GM10248 (cell line): ENCODE results near the gene PRKAR1B.

Experiments used
- CTCF ChIA-PET: fragments of 300-600 bp; sonication (Branson Sonifier 250); formaldehyde crosslinking; extraction: SDS; loops from one replicate; lab custom pipeline; 2021; ENCODE audit warnings: antibody characterized with exemption; lab: Yijun Ruan, JAX
- POLR2A ChIA-PET: fragments of 350-650 bp; sonication (Branson Sonifier 250); formaldehyde crosslinking; extraction: SDS; loops from one replicate; lab custom pipeline; 2020; ENCODE audit warnings: antibody characterized with exemption; lab: Yijun Ruan, JAX
- DNase-seq: peaks from one replicate; pipeline ENCODE4 v3.0.0; 2012; ENCODE audit errors: extremely low spot score
- TF ChIP-seq, protein P1 (sequence below): IDR thresholded peaks from 2 replicates; pipeline ENCODE4 v1.5.1; 2012; ENCODE audit warnings: mild to moderate bottlenecking, low read depth; ENCODE audit errors: extremely low read depth, missing control alignments, control extremely low read depth

PRKAR1B gene

DNA sequence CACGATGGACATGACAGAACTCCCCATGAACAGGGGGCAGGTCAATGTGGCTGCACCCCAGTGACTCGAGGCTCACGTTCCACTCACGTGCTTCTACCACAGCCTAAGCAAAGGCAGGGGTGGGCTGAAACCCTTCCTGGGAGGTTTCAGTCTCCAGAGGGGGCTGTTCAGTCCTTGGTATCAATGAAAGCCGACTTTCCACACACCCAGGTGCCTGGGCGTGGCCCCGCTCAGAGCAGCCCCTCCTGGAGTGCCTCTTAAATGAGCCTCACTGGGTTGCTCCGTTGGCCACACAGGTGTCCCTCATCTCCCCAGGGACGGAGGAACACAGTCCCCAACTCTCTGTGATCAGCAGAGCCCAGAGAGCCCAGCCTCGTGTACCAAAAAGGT, 116.9 kb downstream of the PRKAR1B start:
- ChIA-PET POLR2A (no interaction called here), CTCF (no interaction called here)
- no peak for DNase-seq
- TF ChIP-seq, protein P1, sequence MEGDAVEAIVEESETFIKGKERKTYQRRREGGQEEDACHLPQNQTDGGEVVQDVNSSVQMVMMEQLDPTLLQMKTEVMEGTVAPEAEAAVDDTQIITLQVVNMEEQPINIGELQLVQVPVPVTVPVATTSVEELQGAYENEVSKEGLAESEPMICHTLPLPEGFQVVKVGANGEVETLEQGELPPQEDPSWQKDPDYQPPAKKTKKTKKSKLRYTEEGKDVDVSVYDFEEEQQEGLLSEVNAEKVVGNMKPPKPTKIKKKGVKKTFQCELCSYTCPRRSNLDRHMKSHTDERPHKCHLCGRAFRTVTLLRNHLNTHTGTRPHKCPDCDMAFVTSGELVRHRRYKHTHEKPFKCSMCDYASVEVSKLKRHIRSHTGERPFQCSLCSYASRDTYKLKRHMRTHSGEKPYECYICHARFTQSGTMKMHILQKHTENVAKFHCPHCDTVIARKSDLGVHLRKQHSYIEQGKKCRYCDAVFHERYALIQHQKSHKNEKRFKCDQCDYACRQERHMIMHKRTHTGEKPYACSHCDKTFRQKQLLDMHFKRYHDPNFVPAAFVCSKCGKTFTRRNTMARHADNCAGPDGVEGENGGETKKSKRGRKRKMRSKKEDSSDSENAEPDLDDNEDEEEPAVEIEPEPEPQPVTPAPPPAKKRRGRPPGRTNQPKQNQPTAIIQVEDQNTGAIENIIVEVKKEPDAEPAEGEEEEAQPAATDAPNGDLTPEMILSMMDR: no peak

DNA sequence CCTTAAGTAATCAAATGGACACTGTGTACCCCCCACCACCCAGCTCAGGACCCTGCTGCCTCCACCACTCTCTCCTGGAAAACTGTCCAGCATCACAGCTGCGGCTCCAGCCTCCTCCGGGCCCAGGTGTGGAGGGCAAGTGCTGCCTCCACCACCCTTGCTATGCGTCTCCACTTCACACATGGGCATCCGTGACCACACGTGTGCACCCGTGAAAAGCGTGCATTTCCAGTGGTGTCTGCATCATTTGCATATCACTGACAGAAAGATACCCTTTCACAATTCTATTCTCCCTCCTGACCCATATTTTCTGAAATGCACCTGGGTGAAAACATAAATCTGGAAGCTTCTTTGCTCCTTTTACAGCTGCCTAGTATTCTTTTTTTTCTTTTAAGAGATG, 117.7 kb downstream of the PRKAR1B start:
- TF ChIP-seq, protein P1: no peak
- DNase-seq: no peak
- POLR2A ChIA-PET: no interaction called here
- CTCF ChIA-PET: no interaction called here

DNA sequence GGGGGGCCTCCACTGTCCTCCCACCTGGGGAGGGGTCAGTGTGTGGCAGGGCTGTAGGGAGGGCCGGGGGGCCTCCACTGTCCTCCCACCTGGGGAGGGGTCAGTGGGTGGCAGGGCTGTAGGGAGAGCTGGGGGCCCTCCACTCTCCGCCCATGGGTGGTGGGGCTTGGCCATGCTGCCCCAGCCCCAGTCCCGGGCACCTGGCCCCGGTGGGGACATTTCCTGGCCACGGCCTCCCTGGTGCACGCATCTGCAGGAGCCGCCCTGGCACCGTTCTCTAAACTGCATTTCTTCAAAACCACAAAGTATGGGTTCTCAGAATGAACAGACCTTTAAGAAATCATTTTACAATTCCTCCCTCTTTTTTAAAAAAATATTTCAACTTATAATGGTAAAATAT, 118.1 kb downstream of the PRKAR1B start:
- POLR2A ChIA-PET: no interaction called here
- TF ChIP-seq, protein P1: no peak
- CTCF ChIA-PET: no interaction called here
- DNase-seq: no peak

DNA sequence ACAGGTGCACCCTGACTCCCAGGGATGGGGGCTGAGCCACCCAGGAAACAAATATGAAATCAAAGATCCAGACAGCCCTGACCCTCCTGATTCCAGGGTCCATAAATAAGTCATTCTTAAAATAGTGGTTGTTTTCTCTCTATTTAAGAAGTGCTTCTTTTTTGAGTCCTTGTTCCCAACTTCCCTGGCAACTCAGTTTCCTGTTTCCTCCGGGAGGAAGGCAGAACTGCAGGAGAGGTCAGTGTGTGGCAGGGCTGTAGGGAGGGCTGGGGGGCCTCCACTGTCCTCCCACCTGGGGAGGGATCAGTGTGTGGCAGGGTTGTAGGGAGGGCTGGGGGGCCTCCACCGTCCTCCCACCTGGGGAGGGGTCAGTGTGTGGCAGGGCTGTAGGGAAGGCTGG, 118.7 kb downstream of the PRKAR1B start:
- no peak for DNase-seq
- POLR2A ChIA-PET: no interaction called here
- CTCF ChIA-PET: no interaction called here
- TF ChIP-seq, protein P1: no peak

DNA sequence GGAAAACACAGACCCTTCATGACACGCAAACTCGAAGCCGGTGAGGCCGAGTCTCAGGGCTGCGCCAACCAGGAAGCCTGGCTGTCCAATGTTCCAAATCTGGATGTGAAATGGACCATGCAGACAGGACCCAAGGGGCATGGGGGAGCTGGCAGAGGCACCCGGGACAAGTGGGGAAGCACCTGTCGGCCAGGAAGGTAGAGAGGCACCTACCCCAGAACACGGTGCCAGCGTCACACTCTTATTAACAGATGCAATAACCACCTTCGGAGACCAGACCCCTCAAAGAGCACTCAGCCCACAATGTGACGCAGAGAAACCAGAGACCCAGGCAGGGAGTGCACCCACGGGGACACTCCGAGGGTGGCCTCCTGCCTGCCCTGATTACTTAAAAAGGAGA, 119.1 kb downstream of the PRKAR1B start:
- ChIA-PET CTCF (no interaction called here), POLR2A (no interaction called here)
- TF ChIP-seq, protein P1: no peak
- DNase-seq: no peak

DNA sequence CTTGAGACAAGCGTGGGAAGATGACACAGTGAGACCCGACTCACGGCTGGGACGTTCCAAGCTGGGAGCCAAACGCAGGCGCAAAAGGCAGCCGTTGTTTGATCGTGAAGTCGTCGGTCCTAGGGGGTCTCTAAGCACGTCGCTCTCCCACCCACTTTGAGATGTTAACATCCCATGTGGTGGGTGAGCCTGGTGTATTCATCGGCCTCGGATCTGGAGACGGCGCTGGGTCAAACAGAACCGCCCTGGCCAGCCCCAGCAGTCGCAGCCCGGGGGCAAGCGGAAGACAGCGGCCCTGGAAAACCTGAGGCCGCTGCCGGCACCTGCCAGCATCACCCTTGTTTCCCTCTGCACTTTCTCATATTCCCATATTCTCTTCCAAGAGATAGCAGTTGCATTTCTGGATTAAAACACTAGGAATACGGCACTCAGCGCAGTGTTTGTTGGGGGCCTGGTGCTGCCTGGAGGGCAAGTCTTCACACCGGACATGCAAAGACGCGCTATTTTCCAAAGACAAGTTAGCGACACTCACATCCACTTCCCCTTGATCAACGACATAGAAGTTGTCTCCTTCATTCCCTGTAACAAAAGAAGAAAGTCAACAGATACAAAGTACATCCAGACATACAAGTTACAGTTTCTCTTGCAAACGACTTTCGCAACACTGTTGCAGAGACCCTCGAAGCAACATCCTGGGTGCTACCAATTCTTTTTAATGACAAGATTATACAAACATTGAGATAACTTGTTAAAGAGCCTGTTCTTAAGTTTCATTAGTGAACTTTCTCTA, 121.2 kb downstream of the PRKAR1B start:
- DNase-seq: no peak
- ChIA-PET CTCF (no interaction called here), POLR2A (no interaction called here)
- TF ChIP-seq, protein P1: no peak
